Hematopoietic multipotent progenitor cell treated with erythropoietin and hydrocortisone succinate and interleukin-3 and kit ligand, for 4 days (in vitro differentiated cells): ENCODE results near the gene RIMS1.
A peak's percentile ranks its signal among the peaks of the same experiment; 100 is the strongest.
"Not testable (repeated sequence)": the region's sequence is repeated elsewhere in the genome, so short reads cannot be mapped to it uniquely, and the experiment has no call there.

ENCODE experiments used
- DNase-seq: peaks from one replicate; pipeline ENCODE4 v3.0.0-alpha.2; 2015

Gene RIMS1

GRCh38 chr6:72246926-72247325 is 360.6 kb downstream of the RIMS1 start:
- peak; percentile 1 for DNase-seq

- no peak for DNase-seq
These were observed 362.3 kb downstream of the RIMS1 start for GRCh38 chr6:72248621-72249020.

- DNase-seq, result no peak
These were observed 364.3 kb downstream of the RIMS1 start for GRCh38 chr6:72250664-72251063.

DNA sequence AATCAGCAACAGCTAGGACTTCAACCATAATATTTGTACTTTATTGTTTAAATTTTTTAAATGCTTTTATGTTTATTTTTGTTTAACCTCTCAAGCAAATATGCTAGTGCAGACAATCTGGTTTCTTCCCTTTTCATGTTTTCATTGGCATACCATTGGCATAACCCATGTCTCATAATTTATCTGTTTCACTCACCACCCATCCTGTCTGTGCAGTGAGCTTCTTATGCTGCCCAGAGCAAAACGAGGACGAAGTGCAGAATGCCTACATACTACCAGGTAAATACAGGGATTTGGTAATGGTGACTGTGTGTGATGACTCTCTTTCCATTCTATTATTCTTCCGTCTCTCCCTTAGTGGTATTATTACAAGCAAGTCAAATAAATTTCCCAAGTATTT is 374.1 kb downstream of the RIMS1 start:
- no peak for DNase-seq

GRCh38 chr6:72261554-72261953 is 375.2 kb downstream of the RIMS1 start:
- DNase-seq, result no peak

DNA sequence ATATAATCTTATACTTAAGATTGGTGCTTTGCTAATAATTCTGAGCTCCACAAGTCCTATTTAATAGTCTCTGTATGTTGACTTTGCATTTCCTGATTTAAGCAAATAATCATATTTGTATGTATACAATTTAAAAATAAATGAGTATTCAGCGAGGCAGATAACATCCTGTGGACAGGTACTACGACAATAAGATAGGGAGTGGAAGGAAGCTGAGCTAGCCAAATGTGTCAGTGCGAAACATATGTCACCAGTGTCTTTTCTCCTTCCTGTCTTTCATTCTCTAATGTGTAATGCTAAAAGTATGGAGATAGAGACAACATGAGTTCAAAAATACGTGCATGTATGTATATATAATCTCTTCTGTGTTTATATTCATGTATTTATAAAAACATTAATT is 375.9 kb downstream of the RIMS1 start:
- DNase-seq, result no peak

DNA sequence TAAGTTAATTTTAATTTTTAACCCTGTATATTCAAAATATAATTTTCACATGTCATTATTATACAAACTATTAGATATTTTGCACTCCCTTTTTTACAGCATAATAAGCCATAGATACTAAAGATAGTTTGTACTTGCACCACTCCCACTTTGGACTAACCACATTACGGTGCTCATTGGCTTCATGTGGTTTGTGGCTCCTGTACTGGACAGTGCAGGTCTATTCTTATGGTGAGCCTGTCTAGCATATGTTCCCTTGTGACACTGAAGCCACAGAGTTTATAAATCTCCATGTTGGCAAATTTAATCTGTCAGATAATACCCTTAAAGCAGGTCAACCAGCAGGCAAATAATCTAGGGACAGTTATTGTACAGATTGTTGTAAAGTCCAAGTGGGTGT is 381.1 kb downstream of the RIMS1 start:
- peak; percentile 2 for DNase-seq

DNA sequence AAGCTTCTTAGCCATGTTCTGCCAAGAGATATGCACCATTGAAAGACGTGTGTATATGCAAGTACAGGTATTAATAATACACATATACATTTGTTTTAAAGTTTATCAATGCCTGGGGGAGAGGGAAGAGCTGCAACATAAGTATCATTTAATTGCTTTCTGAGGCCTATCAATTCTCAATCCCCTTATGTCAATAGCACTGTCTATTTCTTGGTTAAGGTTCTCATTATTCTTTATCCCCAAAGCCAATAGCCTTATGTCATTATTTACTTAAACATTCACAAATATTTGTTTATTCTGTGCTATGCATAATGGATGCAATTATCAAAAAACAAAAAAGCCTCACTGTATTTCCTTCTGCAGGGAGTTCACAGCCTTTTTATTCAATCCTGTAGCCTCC is 385.2 kb downstream of the RIMS1 start:
- DNase-seq, result no peak

DNA sequence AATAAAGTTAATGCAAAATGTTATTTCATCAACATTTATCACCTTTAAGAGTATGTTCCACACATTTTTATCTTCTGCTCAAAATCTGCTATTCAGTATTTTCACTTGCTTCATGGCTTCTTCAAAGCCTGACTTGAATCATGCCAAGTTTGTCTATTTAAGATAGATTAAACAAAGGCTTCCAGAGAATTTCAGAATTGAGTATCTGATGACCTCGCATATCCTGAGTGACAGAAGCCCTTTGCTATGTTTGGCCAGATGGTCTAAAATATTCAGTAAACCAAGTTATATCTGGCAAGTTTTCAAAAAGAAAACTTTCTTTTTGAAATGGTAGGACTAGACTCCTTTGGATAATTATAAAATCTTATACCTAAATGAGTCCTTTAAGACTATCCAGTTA is 386.6 kb downstream of the RIMS1 start:
- DNase-seq, result no peak

DNA sequence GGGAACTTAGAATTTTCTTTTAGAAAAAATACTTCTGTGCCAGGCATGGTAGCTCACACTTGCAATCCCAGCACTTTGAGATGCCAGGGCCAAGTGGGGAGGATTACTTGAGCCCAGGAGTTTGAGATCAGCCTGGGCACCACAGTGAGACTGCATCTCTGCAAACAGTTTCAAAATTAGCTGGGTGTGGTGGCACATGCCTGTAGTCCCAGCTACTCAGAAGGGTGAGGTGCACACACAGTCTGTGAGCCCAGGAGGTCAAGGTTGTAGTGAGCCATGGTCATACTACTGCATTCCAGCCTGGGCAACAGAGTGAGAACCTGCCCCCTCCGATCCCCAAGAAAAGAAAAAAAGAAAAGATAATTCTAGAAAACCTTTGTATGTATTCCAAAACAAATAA is 389.5 kb downstream of the RIMS1 start:
- no peak for DNase-seq

DNA sequence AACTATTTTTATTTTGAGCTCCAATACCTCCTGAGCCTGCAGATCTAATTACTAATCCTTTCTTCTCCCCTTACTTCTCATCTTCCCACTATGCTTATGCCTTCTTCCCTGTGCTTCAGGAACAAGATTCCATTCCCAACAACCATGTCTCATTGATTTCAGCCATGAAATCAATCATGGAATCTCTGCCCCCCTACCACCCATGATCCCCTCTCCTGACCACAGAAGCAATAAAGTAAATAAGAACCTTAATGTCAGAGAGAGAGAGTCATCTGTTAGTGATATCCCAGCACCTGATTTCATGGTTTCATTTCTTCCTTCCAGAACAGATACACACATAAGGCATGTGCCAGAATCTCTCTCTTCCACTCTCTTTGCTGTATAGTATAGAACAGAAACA is 395.9 kb downstream of the RIMS1 start:
- no peak for DNase-seq

DNA sequence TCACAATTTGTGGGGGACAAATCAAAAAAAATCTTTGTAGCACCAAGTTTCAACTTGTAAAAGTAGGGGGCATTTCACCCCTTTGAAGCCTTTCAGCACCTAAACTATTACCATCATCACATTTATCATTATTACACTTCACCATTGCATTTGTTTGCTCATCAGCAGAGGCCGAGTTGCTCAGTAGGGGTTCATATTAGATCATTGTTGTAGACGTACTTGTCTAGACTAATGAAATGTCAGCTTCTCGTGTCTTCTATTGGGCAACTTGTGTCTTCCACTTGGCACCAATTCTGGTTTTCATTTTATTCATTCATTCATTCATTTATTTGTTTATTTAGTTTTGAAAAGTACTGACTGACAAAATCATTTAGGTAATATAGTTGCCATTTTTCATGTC is 397.2 kb downstream of the RIMS1 start:
- no peak for DNase-seq

DNA sequence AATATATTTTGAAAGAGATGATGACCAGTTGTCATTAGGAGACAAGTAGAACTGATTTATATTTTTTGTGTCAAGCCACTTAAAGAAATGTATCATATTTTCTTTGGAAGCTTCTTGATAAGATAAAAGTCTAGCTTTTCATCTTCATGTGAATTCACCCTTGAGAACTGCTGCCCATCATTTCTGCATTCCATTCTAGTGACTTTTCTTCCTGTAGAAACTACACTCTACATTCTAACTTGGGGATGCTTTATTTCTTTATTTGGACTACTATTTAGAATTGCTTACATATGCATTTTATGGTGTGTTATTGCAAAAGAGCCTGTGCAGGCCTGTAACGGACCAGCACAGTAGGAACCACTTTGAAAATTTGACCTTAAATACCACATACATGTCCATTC is 400.6 kb downstream of the RIMS1 start:
- DNase-seq, result no peak

- DNase-seq, result no peak
These were observed 401.5 kb downstream of the RIMS1 start for GRCh38 chr6:72287801-72288200.

- DNase-seq, result no peak
These were observed 402.2 kb downstream of the RIMS1 start for GRCh38 chr6:72288592-72288991.

- DNase-seq, result no peak
These were observed 404.3 kb downstream of the RIMS1 start for GRCh38 chr6:72290620-72291019.

GRCh38 chr6:72296375-72296774 is 410.0 kb downstream of the RIMS1 start:
- DNase-seq, result no peak

DNA sequence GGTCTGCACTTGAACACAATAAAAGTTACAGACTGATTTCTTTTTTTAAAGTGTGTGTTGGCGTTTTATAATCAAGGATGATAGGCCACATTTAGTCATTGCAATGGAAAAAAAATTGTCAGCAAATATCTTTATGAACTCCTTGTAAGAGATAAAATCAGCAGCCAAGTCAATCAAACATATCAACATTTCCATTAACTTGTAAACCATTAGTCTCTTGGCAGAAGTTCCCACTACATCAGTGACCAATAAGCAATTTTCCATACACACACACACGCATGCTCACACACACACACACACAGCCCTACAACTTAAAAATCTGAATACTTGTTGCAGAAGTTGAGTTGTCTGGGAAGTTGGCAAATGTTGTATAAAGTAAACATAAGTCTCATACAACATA is 419.6 kb downstream of the RIMS1 start:
- no peak for DNase-seq

GRCh38 chr6:72316675-72317380 is 430.5 kb downstream of the RIMS1 start:
- DNase-seq, result no peak

- DNase-seq, result no peak
These were observed 435.4 kb downstream of the RIMS1 start for GRCh38 chr6:72321788-72322187.

GRCh38 chr6:72322771-72323170 is 436.4 kb downstream of the RIMS1 start:
- no peak for DNase-seq

- DNase-seq, result no peak
These were observed 438.2 kb downstream of the RIMS1 start for GRCh38 chr6:72324591-72324990.

DNA sequence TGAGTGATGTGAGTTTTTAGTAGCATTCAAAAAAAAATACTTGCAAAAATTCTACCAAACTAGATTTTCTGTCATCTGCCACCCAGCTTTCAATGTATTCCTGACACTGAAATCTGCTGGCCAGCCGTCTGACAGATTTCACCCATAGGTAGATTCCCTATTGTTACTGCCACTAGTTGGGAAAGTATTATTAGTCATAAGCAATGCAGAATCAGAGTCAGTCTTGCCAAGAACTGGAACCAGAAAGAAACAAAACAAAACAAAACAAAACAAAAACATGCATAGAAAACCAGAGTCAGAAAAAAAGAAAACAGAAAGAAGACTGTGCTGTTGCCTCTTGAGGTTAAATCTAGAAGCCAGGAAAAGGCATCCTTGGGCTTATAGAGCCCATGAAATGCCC is 442.4 kb downstream of the RIMS1 start:
- DNase-seq, result no peak

DNA sequence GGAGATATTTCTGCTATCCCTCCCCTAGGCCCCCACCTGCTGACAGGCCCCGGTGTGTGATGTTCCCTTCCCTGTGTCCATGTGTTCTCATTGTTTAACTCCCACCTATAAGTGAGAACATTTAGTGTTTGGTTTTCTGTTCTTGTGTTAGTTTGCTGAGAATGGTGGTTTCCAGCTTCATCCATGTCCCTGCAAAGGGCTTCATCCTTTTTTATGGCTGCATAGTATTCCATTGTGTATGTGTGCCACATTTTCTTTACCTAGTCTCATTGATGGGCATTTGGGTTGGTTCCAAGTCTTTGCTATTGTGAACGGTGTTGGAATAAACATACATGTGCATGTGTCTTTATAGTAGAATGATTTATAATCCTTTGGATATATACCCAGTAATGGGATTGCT is 448.9 kb downstream of the RIMS1 start:
- DNase-seq, result not testable (repeated sequence)

GRCh38 chr6:72348926-72349325 is 462.6 kb downstream of the RIMS1 start:
- DNase-seq, result no peak
